ENCODE results near the gene RACK1. TPM values are rescaled to one million over a fixed set of nuclear protein-coding genes. Genes with fewer than 3 reads are reported as not detected.

RACK1 gene
- total and polyA plus RNA-seq, 2 donors (not counting 3 experiments of a cell fraction or from before 2014, with no cell fraction given), result 1,910 to 5,629 TPM

DNA sequence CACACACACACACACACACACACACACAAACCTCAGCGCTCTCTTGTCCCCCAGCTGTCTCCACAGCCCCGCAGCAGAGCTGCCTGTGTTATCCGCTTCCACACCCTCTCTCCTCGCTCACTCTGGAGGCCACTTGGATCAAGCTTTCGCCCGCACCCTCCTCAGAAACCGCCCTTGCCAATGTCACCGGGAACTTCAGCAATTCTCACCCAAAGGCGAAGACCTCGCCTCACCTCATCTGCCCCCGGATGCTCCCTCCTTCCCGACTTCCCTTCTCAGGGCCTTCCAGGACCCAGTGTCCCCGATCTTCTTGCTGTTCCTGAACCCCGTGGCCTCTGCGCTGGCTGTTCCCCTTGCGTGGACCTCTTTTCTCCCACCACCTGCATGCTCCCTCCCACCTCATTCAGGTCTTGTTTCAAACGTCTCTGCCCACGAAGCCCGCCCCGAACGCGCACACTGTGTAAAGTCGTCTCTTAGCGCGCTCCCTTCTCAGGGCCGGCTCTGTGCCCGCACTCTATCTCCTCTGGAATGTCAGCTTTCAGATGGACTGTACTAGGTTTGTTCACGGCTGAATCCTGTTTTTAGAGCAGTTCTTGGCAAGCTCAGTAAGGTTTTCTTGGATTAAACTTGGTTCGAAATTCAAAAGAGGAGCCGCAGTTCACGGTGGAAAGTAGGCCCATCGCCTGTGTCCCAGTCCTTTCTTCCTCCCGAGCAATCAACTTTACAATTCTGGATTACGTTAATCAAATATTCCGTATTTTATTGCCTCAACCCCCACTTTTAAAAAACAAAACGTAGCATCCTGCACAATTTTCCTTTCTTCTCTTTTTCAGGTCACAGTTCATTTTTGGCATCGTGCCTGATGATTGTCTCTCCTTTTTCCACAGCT lies 37.7 kb downstream of the RACK1 start:
- H3K9me3 ChIP-seq (replicated peaks; ENCODE audit: control insufficient read depth, insufficient read depth, low read length), result no peaks in the 10 kb centered on the region
- dilution Hi-C loops (cut with MboI; ENCODE audit: extremely low pct_ligation_motif_present, low sequenced_read_pairs) (no loop called here), intact Hi-C loops (cut with micrococcal nuclease) (loop anchor here (1.0 to 10.0 kb wide), 2 partner anchors 15 to 1651 kb away; partner anchors contain the start of gene RUFY1)
- POLR2A ChIA-PET, result interaction anchor here (0.6 to 2.1 kb wide), 5 partner anchors 17 to 47 kb away, joined by 4 to 11 read pairs (median 6); partner anchors contain the start of genes RACK1 and TRIM41
- no peak for FAIRE-seq
- no peaks in the 10 kb centered on the region for H3K79me2 ChIP-seq (ENCODE audit: control insufficient read depth, insufficient read depth, low read length)
- peaks cover 0 to 2% of the 10 kb centered on the region in 2 experiments for H3K27me3 ChIP-seq (ENCODE audit: control insufficient read depth in 2 of 2, insufficient read depth in 2 of 2, low read length in 2 of 2)
- DNase-seq (ENCODE audit: low read depth, low spot score), result no peak
- TF ChIP-seq POLR2AphosphoS5 (IDR thresholded peaks at IDR 0.05; ENCODE audit: insufficient read depth, low read depth, low read length) (no peak), POLR2A (IDR thresholded peaks at IDR 0.05; ENCODE audit: low read depth, low read length) (no peak), MYC (IDR thresholded peaks at IDR 0.05; ENCODE audit: low read depth, low read length) (no peak), FOS (IDR thresholded peaks at IDR 0.05; ENCODE audit: borderline replicate concordance, insufficient read depth, low read length) (no peak), EZH2 (IDR thresholded peaks at IDR 0.05; ENCODE audit: borderline replicate concordance, low read depth, low read length, severe bottlenecking) (no peak), GATA2 (IDR thresholded peaks at IDR 0.05; ENCODE audit: insufficient read depth, insufficient read length, low read depth, low read length) (no peak), JUN (IDR thresholded peaks at IDR 0.05; ENCODE audit: borderline replicate concordance, insufficient read depth, insufficient read length, low read depth) (no peak)
- TF ChIP-seq, protein P1, sequence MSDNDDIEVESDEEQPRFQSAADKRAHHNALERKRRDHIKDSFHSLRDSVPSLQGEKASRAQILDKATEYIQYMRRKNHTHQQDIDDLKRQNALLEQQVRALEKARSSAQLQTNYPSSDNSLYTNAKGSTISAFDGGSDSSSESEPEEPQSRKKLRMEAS (IDR thresholded peaks at IDR 0.05; ENCODE audit: insufficient read depth, insufficient read length), result no peak
- TF ChIP-seq, protein P2, sequence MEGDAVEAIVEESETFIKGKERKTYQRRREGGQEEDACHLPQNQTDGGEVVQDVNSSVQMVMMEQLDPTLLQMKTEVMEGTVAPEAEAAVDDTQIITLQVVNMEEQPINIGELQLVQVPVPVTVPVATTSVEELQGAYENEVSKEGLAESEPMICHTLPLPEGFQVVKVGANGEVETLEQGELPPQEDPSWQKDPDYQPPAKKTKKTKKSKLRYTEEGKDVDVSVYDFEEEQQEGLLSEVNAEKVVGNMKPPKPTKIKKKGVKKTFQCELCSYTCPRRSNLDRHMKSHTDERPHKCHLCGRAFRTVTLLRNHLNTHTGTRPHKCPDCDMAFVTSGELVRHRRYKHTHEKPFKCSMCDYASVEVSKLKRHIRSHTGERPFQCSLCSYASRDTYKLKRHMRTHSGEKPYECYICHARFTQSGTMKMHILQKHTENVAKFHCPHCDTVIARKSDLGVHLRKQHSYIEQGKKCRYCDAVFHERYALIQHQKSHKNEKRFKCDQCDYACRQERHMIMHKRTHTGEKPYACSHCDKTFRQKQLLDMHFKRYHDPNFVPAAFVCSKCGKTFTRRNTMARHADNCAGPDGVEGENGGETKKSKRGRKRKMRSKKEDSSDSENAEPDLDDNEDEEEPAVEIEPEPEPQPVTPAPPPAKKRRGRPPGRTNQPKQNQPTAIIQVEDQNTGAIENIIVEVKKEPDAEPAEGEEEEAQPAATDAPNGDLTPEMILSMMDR (IDR thresholded peaks at IDR 0.05; ENCODE audit: extremely low read depth in 1 of 2, insufficient read depth in 1 of 2, low read depth in 1 of 2, low read length in 2 of 2), result no peak
- H3K4me2 ChIP-seq (ENCODE audit: insufficient read depth, low read length), result peak overlapping the region; percentile 51
- no TSS peak for BruUV-seq (replicated peaks)
- peak overlapping the region in 1 of 3 experiments; percentile 21 for H3K4me3 ChIP-seq (replicated peaks in 1 of 3; ENCODE audit: insufficient read depth in 1 of 3, low read depth in 1 of 3, low read length in 3 of 3)
- no peak overlapping the region for H3K9ac ChIP-seq (replicated peaks; ENCODE audit: extremely low read depth, insufficient read depth, low read length)
- no peaks in the 10 kb centered on the region for H4K20me1 ChIP-seq (replicated peaks; ENCODE audit: control insufficient read depth, extremely low read depth, insufficient read depth, low read length)
- no peaks in the 10 kb centered on the region for H3K36me3 ChIP-seq (ENCODE audit: control insufficient read depth in 2 of 2, extremely low read depth in 1 of 2, insufficient read depth in 2 of 2, low read length in 2 of 2)
- no peak overlapping the region for H3K27ac ChIP-seq (ENCODE audit: insufficient read depth, low read depth, low read length)
- H2AFZ ChIP-seq (ENCODE audit: low read depth, low read length), result peak overlapping the region; percentile 87
- CTCF ChIA-PET, result interaction anchor here (0.9 to 8.0 kb wide), 3 partner anchors 7 to 14 kb away, joined by 4 to 95 read pairs (median 8); no protein-coding TSS in a partner anchor
- no peaks in the 10 kb centered on the region for H3K9me1 ChIP-seq (replicated peaks; ENCODE audit: control insufficient read depth, extremely low read depth, insufficient read depth, low read length)
- H3K4me1 ChIP-seq (ENCODE audit: control insufficient read depth, extremely low read depth, insufficient read depth, low read length), result peaks cover 12% of the 10 kb centered on the region

Measured in endothelial cell of umbilical vein (primary cell).